ENCODE measurements around the gene PTGES2. TPM values are rescaled to one million over a fixed set of nuclear protein-coding genes. Genes with fewer than 3 reads are reported as not detected.

PTGES2 gene
- 10 to 100 TPM; 43.4 to 43.6 TPM for total RNA-seq

DNA sequence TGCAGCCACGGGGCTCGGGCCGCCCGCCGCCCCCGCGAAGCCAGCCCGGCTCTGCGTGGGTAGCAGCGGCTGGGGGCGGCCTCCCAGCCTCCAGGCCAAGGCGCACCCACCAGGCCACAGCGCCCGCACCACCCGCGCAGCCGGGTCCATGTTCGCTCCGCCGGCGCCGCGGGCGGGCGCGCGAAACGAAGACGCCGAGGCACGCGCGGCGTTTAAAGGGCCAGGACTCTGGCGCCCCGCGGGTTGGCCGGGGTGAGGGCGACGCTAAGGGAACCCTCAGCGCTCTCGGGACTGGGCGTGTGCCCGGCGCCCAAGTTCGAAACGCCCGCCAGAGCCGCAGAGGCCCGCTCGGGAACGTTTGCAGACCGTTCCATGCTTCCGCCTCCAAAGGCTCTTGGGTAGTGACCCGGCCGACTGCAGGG is at the start of gene PTGES2:
Gene PTGES2 (minus strand): TSS at position 162 of the 422 bp plus-strand sequence. CDS start 12 bp downstream, at position 150.
- DNase-seq = peak; percentile 83
- Mint-ChIP-seq H3K27me3 (no peaks in the 10 kb centered on the region), H3K4me3 (peak within 1 kb of the TSS; percentile 96), H3K27ac (peak within 1 kb of the TSS; percentile 89), H3K9me3 (no peaks in the 10 kb centered on the region), H3K4me1 (ENCODE audit: low read depth) (peaks cover 28% of the 10 kb centered on the region), H3K36me3 (peaks cover 9% of the 10 kb centered on the region)
- intact Hi-C loops (cut with micrococcal nuclease) = loop anchor here (5.0 kb wide), 3 partner anchors 35 to 340 kb away; partner anchors contain the start of genes CDK9 and CIZ1
- POLR2A ChIA-PET = interaction anchor here (1.0 kb wide), 1 partner anchor 33 kb away, joined by 4 read pairs; no protein-coding TSS in a partner anchor
- CTCF ChIA-PET = interaction anchor here (1.0 to 5.1 kb wide), 4 partner anchors 8 to 184 kb away, joined by 3 to 48 read pairs (median 6); no protein-coding TSS in a partner anchor

DNA sequence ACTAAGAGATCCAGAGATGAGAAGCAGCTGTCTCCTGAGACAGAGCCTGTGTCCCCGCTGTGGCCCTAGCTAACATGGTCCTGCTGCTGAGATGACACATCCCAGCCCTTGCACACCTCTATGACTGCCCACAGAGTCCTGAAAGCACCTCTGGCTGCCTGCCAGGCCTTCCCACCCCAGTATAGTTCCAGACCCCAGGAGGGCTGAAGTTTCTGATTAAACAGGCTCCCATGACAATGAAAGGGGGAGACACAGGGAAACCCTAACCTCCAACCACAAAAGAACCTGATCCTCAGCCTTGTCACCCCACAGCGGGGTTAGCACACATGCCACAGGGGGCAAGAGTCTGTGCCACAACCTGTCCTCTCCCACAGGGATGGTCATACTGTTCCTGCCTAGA is 48.2 kb upstream of the PTGES2 start:
- no peaks in the 10 kb centered on the region for H3K27me3 Mint-ChIP-seq
- H3K27ac Mint-ChIP-seq = no peak overlapping the region
- intact Hi-C loops (cut with micrococcal nuclease) = no loop called here
- CTCF ChIA-PET = interaction anchor here (1.3 to 1.5 kb wide), 3 partner anchors 8 to 58 kb away, joined by 3 to 5 read pairs (median 4); partner anchors contain the start of gene CIZ1
- DNase-seq = no peak
- H3K4me3 Mint-ChIP-seq = no peak overlapping the region
- H3K36me3 Mint-ChIP-seq = peaks cover 32% of the 10 kb centered on the region
- peaks cover 3% of the 10 kb centered on the region for H3K9me3 Mint-ChIP-seq
- POLR2A ChIA-PET = no interaction called here
- no peaks in the 10 kb centered on the region for H3K4me1 Mint-ChIP-seq (ENCODE audit: low read depth)

- Mint-ChIP-seq H3K9me3 (peaks cover 3% of the 10 kb centered on the region), H3K4me1 (ENCODE audit: low read depth) (no peaks in the 10 kb centered on the region), H3K4me3 (no peak overlapping the region), H3K27me3 (no peaks in the 10 kb centered on the region), H3K36me3 (peaks cover 29% of the 10 kb centered on the region), H3K27ac (no peak overlapping the region)
- intact Hi-C loops (cut with micrococcal nuclease) = no loop called here
- no peak for DNase-seq
- ChIA-PET CTCF (interaction anchor here (1.2 to 1.5 kb wide), 4 partner anchors 9 to 58 kb away, joined by 3 to 5 read pairs (median 4); partner anchors contain the start of gene CIZ1), POLR2A (no interaction called here)
These were observed 47.6 kb upstream of the PTGES2 start for GRCh38 chr9:128175102-128175563.

- Mint-ChIP-seq H3K36me3 (peaks cover 19% of the 10 kb centered on the region), H3K27me3 (no peaks in the 10 kb centered on the region), H3K27ac (no peak overlapping the region), H3K4me1 (ENCODE audit: low read depth) (no peaks in the 10 kb centered on the region), H3K9me3 (peaks cover 2% of the 10 kb centered on the region), H3K4me3 (no peak overlapping the region)
- DNase-seq = no peak
- POLR2A ChIA-PET = no interaction called here
- CTCF ChIA-PET = interaction anchor here (1.2 to 1.5 kb wide), 2 partner anchors 12 to 56 kb away, joined by 3 to 4 read pairs; no protein-coding TSS in a partner anchor
- intact Hi-C loops (cut with micrococcal nuclease) = no loop called here
These were observed 46.5 kb upstream of the PTGES2 start for GRCh38 chr9:128174062-128174461.

- Mint-ChIP-seq H3K4me3 (no peak overlapping the region), H3K4me1 (ENCODE audit: low read depth) (no peaks in the 10 kb centered on the region), H3K27me3 (no peaks in the 10 kb centered on the region), H3K9me3 (no peaks in the 10 kb centered on the region), H3K36me3 (peaks cover 18% of the 10 kb centered on the region), H3K27ac (no peak overlapping the region)
- intact Hi-C loops (cut with micrococcal nuclease) = no loop called here
- ChIA-PET POLR2A (no interaction called here), CTCF (interaction anchor here (1.3 kb wide), 1 partner anchor 21 kb away, joined by 3 read pairs; no protein-coding TSS in a partner anchor)
- no peak for DNase-seq
These were observed 42.4 kb upstream of the PTGES2 start for GRCh38 chr9:128169925-128170324.

DNA sequence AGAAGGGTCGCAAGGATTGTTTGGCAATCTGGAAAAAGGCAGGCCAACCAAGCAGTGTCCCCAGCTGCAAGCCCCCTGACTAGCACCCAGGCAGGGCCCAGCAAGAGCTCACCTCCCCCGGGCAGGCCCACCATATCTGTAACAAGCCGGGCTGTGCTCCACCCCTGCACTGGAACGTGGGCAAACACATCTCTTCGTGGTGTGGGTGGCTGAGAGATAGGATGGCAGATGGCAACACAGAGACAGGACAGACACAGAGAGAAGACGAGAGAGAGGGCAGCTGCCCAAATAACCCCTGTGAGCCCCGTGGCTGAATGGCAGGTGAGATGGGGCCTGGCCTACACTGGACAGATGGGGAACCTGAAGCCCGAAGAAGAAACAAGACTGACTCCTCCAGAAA is 42.0 kb upstream of the PTGES2 start:
- Mint-ChIP-seq H3K4me1 (ENCODE audit: low read depth) (no peaks in the 10 kb centered on the region), H3K4me3 (no peak overlapping the region), H3K27ac (no peak overlapping the region), H3K36me3 (peaks cover 16% of the 10 kb centered on the region), H3K9me3 (no peaks in the 10 kb centered on the region), H3K27me3 (no peaks in the 10 kb centered on the region)
- DNase-seq = no peak
- ChIA-PET CTCF (no interaction called here), POLR2A (no interaction called here)
- intact Hi-C loops (cut with micrococcal nuclease) = no loop called here

- no peak for DNase-seq
- intact Hi-C loops (cut with micrococcal nuclease) = no loop called here
- ChIA-PET POLR2A (no interaction called here), CTCF (no interaction called here)
- H3K9me3 Mint-ChIP-seq = no peaks in the 10 kb centered on the region
- H3K27me3 Mint-ChIP-seq = no peaks in the 10 kb centered on the region
- H3K4me3 Mint-ChIP-seq = no peak overlapping the region
- no peaks in the 10 kb centered on the region for H3K4me1 Mint-ChIP-seq (ENCODE audit: low read depth)
- no peak overlapping the region for H3K27ac Mint-ChIP-seq
- H3K36me3 Mint-ChIP-seq = peaks cover 16% of the 10 kb centered on the region
These were observed 41.3 kb upstream of the PTGES2 start for GRCh38 chr9:128168731-128169308.

DNA sequence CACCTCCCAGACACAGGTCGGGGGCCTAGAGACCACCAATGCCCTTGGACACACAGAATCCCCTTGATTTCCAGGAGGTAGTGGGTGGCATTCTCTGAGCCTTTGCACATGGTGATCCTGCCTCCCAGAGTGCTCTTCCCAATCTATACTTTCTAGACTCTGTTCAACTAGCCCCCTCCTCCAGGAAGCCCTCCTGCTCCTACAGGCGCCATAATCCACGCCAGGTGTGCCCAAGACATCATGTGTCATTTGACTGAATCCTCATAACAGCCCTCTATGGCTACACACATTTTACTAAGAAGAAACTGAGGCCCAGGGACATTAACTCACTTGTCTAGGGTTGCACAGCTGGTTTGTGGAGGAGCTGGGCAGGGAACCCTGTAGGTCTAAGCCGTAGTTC is 39.7 kb upstream of the PTGES2 start:
- intact Hi-C loops (cut with micrococcal nuclease) = no loop called here
- H3K27ac Mint-ChIP-seq = no peak overlapping the region
- peaks cover 22% of the 10 kb centered on the region for H3K36me3 Mint-ChIP-seq
- H3K9me3 Mint-ChIP-seq = no peaks in the 10 kb centered on the region
- CTCF ChIA-PET = interaction anchor here (1.8 kb wide), 1 partner anchor 17 kb away, joined by 6 read pairs; no protein-coding TSS in a partner anchor
- no peak for DNase-seq
- H3K4me1 Mint-ChIP-seq (ENCODE audit: low read depth) = peaks cover 6% of the 10 kb centered on the region
- no peaks in the 10 kb centered on the region for H3K27me3 Mint-ChIP-seq
- H3K4me3 Mint-ChIP-seq = no peak overlapping the region
- POLR2A ChIA-PET = no interaction called here

DNA sequence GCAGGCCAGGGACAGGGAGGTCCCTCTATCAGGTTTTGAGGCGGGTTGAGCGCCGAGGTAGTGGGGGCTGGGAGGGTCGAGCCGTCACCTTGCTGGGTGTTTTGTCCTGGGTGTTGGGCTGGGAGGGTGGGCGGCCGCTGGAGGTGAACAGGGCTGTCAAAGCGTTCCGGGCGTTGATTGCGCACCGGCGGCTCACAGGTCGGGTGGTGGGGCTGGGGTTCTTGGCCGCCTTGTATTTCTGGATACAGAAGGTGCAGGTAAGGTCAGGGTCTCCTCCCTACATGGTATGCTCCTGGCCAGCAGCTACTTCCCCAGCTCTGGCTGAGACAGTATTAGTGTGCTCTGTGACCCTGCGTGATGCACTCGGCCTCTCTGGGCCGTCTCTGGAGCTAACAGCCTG is 38.6 kb upstream of the PTGES2 start:
- ChIA-PET POLR2A (interaction anchor here (0.6 kb wide), 1 partner anchor 76 kb away, joined by 3 read pairs; no protein-coding TSS in a partner anchor), CTCF (interaction anchor here (1.8 kb wide), 1 partner anchor 18 kb away, joined by 6 read pairs; no protein-coding TSS in a partner anchor)
- H3K4me3 Mint-ChIP-seq = no peak overlapping the region
- intact Hi-C loops (cut with micrococcal nuclease) = no loop called here
- no peak for DNase-seq
- H3K9me3 Mint-ChIP-seq = no peaks in the 10 kb centered on the region
- no peaks in the 10 kb centered on the region for H3K27me3 Mint-ChIP-seq
- peaks cover 26% of the 10 kb centered on the region for H3K36me3 Mint-ChIP-seq
- no peak overlapping the region for H3K27ac Mint-ChIP-seq
- H3K4me1 Mint-ChIP-seq (ENCODE audit: low read depth) = peaks cover 14% of the 10 kb centered on the region

DNA sequence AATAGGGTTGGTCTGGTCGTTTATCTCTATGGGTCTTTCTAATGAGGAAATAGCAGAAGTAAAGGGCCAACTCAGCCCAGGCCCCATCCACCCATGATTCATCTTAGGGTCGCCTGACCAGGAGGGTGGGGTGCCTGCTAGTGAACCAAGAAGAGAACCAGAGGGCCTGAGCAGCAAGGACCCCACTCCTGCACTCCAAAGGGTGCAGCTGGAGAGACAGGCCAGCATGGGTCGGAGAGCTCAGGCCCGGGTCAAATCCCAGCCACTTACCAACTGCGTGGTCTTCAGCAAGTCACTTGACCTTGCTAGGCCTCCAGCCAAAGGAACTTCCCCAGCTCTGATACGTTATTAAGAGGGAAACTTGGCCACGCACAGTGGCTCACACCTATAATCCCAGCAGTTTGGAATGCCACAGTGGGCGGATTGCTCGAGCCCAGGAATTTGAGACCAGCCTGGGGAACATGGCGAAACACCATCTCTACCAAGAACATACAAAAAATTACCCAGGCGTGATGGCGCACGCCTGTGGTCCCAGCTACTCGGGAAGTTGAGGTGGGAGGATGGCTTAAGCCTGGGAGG is 36.9 kb upstream of the PTGES2 start:
- H3K27ac Mint-ChIP-seq = no peak overlapping the region
- peaks cover 26% of the 10 kb centered on the region for H3K36me3 Mint-ChIP-seq
- no peaks in the 10 kb centered on the region for H3K27me3 Mint-ChIP-seq
- H3K9me3 Mint-ChIP-seq = no peaks in the 10 kb centered on the region
- no peak for DNase-seq
- CTCF ChIA-PET = interaction anchor here (0.7 kb wide), 1 partner anchor 13 kb away, joined by 3 read pairs; no protein-coding TSS in a partner anchor
- intact Hi-C loops (cut with micrococcal nuclease) = no loop called here
- H3K4me3 Mint-ChIP-seq = no peak overlapping the region
- POLR2A ChIA-PET = no interaction called here
- peaks cover 22% of the 10 kb centered on the region for H3K4me1 Mint-ChIP-seq (ENCODE audit: low read depth)

DNA sequence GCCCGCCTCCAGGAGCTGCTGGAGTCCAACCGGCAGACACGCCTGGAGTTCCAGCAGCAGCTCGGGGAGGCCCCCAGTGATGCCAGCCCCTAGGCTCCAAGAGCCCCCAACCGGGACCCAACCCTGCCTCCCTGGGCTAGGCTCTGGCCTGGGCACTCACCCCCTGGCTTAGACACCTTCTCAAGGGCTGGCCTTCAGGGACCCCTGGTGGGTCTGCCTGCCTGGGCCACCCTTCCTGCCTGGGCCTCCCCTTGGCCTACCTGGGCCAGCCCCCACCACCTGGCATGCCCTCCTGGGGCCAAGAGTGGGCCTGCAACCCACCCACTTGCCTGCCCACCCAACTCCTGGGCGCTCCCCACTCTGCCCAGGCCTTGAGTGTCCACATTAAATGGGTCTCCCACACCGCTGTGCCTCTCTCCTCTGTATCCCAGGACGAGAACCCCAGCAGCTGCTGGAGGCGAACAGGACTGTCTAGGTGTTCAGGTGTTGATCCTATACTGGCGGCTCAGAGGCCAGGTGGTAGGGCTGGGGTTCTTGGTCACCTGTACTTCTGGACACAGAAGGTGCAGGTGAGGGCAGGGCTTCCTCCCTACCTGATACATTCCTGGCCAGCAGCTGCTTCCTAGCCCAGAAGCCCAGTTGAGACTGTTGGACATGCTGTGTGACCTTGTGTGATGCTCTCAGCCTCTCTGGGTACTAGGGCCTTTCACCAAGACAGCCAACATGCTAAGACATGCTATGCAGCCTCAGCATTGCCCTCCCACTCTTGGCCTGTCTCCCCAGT is 36.2 kb upstream of the PTGES2 start:
- H3K4me3 Mint-ChIP-seq = no peak overlapping the region
- no peak overlapping the region for H3K27ac Mint-ChIP-seq
- H3K4me1 Mint-ChIP-seq (ENCODE audit: low read depth) = peaks cover 24% of the 10 kb centered on the region
- H3K36me3 Mint-ChIP-seq = peaks cover 23% of the 10 kb centered on the region
- intact Hi-C loops (cut with micrococcal nuclease) = no loop called here
- ChIA-PET CTCF (no interaction called here), POLR2A (no interaction called here)
- H3K9me3 Mint-ChIP-seq = no peaks in the 10 kb centered on the region
- no peaks in the 10 kb centered on the region for H3K27me3 Mint-ChIP-seq
- DNase-seq = no peak

GRCh38 chr9:128163027-128163515 is 35.5 kb upstream of the PTGES2 start:
- Mint-ChIP-seq H3K27ac (no peak overlapping the region), H3K9me3 (no peaks in the 10 kb centered on the region), H3K4me1 (ENCODE audit: low read depth) (peaks cover 24% of the 10 kb centered on the region), H3K36me3 (peaks cover 20% of the 10 kb centered on the region), H3K27me3 (no peaks in the 10 kb centered on the region), H3K4me3 (no peak overlapping the region)
- ChIA-PET CTCF (interaction anchor here (1.5 kb wide), 1 partner anchor 12 kb away, joined by 3 read pairs; no protein-coding TSS in a partner anchor), POLR2A (no interaction called here)
- no peak for DNase-seq
- intact Hi-C loops (cut with micrococcal nuclease) = no loop called here
